Measurements from ENCODE around the gene RAB26. TPM values are rescaled to one million over a fixed set of nuclear protein-coding genes. Genes with fewer than 3 reads are reported as not detected.
"Not testable (repeated sequence)": the region's sequence is repeated elsewhere in the genome, so short reads cannot be mapped to it uniquely, and the experiment has no call there.

The RAB26 gene
- polyA plus RNA-seq, 1 donor: 19.1 TPM

DNA sequence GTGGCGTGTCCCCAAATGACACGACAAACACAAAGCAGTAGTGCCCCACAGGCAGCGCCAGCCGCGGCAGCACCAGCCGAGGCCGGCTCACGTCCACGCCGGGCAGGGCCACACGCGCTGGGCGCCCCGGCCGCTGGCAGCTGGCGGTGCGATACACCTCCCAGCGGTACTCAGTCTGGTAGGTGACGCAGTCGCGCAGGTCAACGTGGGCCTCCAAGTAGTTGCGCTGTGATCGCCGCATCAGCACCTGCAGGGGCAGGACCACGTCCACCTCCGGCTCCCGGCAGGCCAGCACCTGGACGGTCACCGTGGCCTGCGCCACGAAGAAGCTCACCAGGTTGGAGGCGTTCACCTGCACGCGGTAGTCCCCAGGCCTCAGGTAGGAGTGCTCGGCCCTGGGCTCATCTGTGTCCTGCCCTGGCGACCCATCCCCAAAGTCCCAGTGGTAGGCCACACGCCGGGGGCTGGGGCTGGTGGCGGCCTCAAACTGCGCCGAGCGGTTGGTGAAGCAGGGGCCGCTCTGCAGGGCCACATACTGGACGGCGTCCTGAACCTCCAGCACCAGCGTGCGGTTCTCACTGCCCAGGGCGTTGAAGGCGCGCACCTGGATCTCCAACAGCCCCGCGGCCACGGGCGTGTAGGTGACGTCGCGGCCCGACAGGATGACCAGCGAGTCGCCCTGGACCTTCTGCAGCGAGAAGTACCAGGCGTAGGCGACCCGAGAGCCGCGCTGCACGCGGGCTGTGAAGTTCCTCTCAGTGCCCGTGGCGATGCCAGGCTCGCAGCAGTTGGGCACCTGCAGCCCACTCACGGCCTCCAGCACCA lies 39.8 kb upstream of the RAB26 start:
- not testable (repeated sequence) for H3K4me3 ChIP-seq (ENCODE audit: low read length); H3K27me3 ChIP-seq (ENCODE audit: control insufficient read depth, insufficient read depth, low read length); H3K27ac ChIP-seq (ENCODE audit: low read length); H3K4me1 ChIP-seq (ENCODE audit: control insufficient read depth, insufficient read depth, low read length); DNase-seq; H3K9me3 ChIP-seq (ENCODE audit: control insufficient read depth, low read depth, low read length)
- no CpG with 5 or more reads among the region's 73 CpGs for WGBS (ENCODE audit: insufficient coverage, low lambda C conversion rate)
- H3K36me3 ChIP-seq (ENCODE audit: control insufficient read depth, insufficient read depth, low read length): peaks cover 19% of the 10 kb centered on the region

DNA sequence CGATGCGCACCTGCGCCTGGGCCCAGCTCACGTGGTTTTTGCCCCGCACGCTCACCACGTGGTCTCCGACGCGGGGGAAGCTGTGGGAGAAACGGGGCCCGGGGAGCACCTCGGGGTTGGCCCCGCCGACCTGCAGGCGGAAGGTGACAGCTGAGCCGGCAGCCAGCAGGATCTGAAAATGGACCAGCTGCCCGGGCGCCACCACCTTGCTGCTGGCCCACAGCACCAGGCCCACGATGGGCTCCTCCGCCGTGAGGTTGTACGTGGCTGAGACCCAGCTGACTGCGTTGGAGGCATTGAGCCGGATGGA lies 39.2 kb upstream of the RAB26 start:
- H3K4me1 ChIP-seq (ENCODE audit: control insufficient read depth, insufficient read depth, low read length); DNase-seq; H3K27me3 ChIP-seq (ENCODE audit: control insufficient read depth, insufficient read depth, low read length); H3K27ac ChIP-seq (ENCODE audit: low read length); H3K9me3 ChIP-seq (ENCODE audit: control insufficient read depth, low read depth, low read length); H3K4me3 ChIP-seq (ENCODE audit: low read length): not testable (repeated sequence)
- peaks cover 21% of the 10 kb centered on the region for H3K36me3 ChIP-seq (ENCODE audit: control insufficient read depth, insufficient read depth, low read length)
- no CpG with 5 or more reads among the region's 25 CpGs for WGBS (ENCODE audit: insufficient coverage, low lambda C conversion rate)

DNA sequence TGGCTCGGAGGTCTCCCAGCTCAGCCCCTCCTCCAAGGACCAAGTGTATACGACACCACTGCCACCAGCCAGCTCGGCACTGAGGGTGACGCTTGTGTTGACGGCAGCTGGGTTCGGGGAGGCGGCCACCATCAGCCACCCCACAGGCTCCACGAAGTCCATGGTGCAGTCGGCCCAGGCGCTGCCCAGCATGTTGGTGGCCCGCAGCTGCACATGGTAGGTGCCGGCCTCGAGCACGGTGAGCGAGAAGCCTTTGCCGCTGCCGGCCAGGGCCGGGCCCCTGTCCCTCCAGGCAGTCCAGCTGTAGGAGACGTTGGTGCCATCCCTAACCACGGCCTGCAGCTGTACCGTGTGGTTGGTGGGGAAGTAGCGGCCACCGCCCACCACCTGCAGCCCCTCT lies 38.6 kb upstream of the RAB26 start:
- not testable (repeated sequence) for H3K27me3 ChIP-seq (ENCODE audit: control insufficient read depth, insufficient read depth, low read length); H3K9me3 ChIP-seq (ENCODE audit: control insufficient read depth, low read depth, low read length); H3K27ac ChIP-seq (ENCODE audit: low read length); H3K4me3 ChIP-seq (ENCODE audit: low read length); DNase-seq; H3K4me1 ChIP-seq (ENCODE audit: control insufficient read depth, insufficient read depth, low read length)
- WGBS (ENCODE audit: insufficient coverage, low lambda C conversion rate): no CpG with 5 or more reads among the region's 23 CpGs
- peaks cover 23% of the 10 kb centered on the region for H3K36me3 ChIP-seq (ENCODE audit: control insufficient read depth, insufficient read depth, low read length)

- not testable (repeated sequence) for H3K27me3 ChIP-seq (ENCODE audit: control insufficient read depth, insufficient read depth, low read length); H3K4me3 ChIP-seq (ENCODE audit: low read length); H3K9me3 ChIP-seq (ENCODE audit: control insufficient read depth, low read depth, low read length); H3K27ac ChIP-seq (ENCODE audit: low read length); DNase-seq; H3K4me1 ChIP-seq (ENCODE audit: control insufficient read depth, insufficient read depth, low read length)
- peaks cover 22% of the 10 kb centered on the region for H3K36me3 ChIP-seq (ENCODE audit: control insufficient read depth, insufficient read depth, low read length)
- no CpG with 5 or more reads among the region's 43 CpGs for WGBS (ENCODE audit: insufficient coverage, low lambda C conversion rate)
Observed at GRCh38 chr16:2110332-2111008, 38.0 kb upstream of the RAB26 start.

- H3K27me3 ChIP-seq (ENCODE audit: control insufficient read depth, insufficient read depth, low read length); H3K9me3 ChIP-seq (ENCODE audit: control insufficient read depth, low read depth, low read length); H3K4me3 ChIP-seq (ENCODE audit: low read length); H3K4me1 ChIP-seq (ENCODE audit: control insufficient read depth, insufficient read depth, low read length); DNase-seq; H3K27ac ChIP-seq (ENCODE audit: low read length): not testable (repeated sequence)
- WGBS (ENCODE audit: insufficient coverage, low lambda C conversion rate): no CpG with 5 or more reads among the region's 36 CpGs
- peaks cover 20% of the 10 kb centered on the region for H3K36me3 ChIP-seq (ENCODE audit: control insufficient read depth, insufficient read depth, low read length)
Observed at GRCh38 chr16:2111009-2111353, 37.4 kb upstream of the RAB26 start.

DNA sequence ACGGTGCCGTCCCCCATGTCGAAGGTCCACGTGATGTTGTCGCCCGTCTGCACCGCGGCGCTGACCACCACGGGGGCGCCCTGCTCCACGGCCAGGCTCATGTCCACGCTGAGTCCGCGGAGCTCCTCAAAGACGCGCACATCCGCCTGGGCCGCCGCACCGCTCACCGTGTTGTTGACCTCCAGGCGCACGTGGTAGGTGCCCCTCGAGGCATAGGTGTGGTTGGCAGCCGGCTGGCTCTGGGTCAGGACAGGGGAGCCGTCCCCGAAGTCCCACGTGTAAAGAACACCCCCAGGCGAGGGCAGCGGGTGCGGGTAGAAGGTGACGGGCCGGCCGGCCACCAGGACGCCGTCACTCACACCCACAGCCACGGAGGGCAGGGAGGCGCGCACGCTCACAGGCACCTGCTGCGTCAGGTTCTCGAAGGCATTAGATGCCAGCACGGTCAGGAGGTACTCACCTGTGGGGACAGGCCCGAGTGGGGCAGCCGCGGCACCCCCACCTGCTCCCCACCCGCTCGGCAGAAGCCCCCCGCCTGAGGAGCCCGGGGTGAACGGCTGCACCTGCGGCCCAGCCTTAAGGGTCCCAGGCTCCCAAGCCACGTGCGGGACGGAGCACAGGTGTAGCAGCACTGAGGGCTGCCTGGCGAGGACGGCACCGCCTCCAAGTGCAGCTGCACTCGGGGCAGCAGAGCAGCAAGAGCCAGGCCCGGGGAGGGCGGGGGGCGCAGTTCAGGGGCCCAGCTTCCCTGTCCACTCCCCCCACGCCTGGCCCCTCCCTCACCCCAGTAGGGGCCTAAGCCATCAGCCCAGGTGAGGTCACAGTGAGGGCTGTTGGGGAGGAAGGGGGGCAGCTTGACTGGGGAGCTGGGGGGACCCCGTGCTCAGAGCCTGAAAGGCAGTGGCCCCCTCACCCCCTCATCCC lies 36.8 kb upstream of the RAB26 start:
- H3K27me3 ChIP-seq (ENCODE audit: control insufficient read depth, insufficient read depth, low read length); H3K4me1 ChIP-seq (ENCODE audit: control insufficient read depth, insufficient read depth, low read length); DNase-seq; H3K9me3 ChIP-seq (ENCODE audit: control insufficient read depth, low read depth, low read length); H3K4me3 ChIP-seq (ENCODE audit: low read length); H3K27ac ChIP-seq (ENCODE audit: low read length): not testable (repeated sequence)
- no CpG with 5 or more reads among the region's 65 CpGs for WGBS (ENCODE audit: insufficient coverage, low lambda C conversion rate)
- peaks cover 20% of the 10 kb centered on the region for H3K36me3 ChIP-seq (ENCODE audit: control insufficient read depth, insufficient read depth, low read length)

DNA sequence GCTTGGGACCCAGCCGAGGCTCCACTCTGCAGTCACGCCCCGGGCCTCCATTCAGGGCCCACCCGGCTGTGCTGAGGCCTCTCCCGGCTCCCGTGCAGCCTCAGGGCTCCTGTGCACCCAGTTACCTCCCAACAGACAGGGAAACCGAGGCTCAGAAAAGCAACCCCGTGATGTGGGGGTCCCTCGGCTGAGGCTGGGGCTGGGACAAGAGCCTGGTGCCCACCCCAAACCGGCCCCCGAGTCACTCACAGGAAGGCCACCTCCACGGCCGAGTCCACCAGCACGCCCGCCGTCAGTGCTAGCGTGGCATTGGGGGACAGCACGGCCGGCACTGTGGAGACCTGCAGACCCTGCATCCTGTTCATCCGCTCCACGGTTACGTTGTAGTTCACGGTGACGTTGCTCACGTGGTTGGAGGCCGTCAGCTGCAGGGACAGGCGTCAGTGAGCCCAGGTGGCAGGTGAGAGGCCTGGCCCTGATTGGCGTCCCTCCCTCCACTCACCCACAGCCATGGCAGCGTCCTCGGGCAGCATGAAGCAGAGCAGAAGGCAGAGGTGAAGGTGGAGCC lies 35.8 kb upstream of the RAB26 start:
- not testable (repeated sequence) for H3K9me3 ChIP-seq (ENCODE audit: control insufficient read depth, low read depth, low read length); H3K4me1 ChIP-seq (ENCODE audit: control insufficient read depth, insufficient read depth, low read length); DNase-seq; H3K27me3 ChIP-seq (ENCODE audit: control insufficient read depth, insufficient read depth, low read length); H3K4me3 ChIP-seq (ENCODE audit: low read length); H3K27ac ChIP-seq (ENCODE audit: low read length)
- peaks cover 20% of the 10 kb centered on the region for H3K36me3 ChIP-seq (ENCODE audit: control insufficient read depth, insufficient read depth, low read length)
- WGBS (ENCODE audit: insufficient coverage, low lambda C conversion rate): no CpG with 5 or more reads among the region's 30 CpGs

DNA sequence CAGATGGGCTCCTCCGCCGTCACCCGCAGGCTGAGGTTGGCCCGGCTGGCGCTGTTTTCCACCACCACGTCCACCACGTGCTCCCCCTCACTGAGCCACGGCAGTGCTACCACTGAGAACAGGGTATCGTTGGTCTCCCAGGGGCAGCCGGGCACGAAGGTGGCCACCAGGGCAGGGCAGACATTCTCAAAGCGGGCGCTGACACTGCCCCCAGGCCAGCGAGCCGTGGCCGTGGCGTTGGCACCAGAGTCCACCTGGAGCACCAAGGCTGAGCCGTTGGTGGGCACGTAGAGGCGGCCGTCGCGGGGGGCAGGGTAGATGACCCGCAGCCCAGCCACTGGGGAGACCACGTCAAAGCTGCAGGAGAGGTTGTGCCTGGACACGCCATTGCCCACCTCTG lies 34.2 kb upstream of the RAB26 start:
- H3K27me3 ChIP-seq (ENCODE audit: control insufficient read depth, insufficient read depth, low read length); DNase-seq; H3K4me3 ChIP-seq (ENCODE audit: low read length); H3K4me1 ChIP-seq (ENCODE audit: control insufficient read depth, insufficient read depth, low read length); H3K27ac ChIP-seq (ENCODE audit: low read length); H3K9me3 ChIP-seq (ENCODE audit: control insufficient read depth, low read depth, low read length): not testable (repeated sequence)
- WGBS (ENCODE audit: insufficient coverage, low lambda C conversion rate): no CpG with 5 or more reads among the region's 26 CpGs
- H3K36me3 ChIP-seq (ENCODE audit: control insufficient read depth, insufficient read depth, low read length): peaks cover 14% of the 10 kb centered on the region

GRCh38 chr16:2114885-2115590 lies 33.4 kb upstream of the RAB26 start:
- H3K4me1 ChIP-seq (ENCODE audit: control insufficient read depth, insufficient read depth, low read length); H3K4me3 ChIP-seq (ENCODE audit: low read length); H3K27ac ChIP-seq (ENCODE audit: low read length); H3K9me3 ChIP-seq (ENCODE audit: control insufficient read depth, low read depth, low read length); DNase-seq; H3K27me3 ChIP-seq (ENCODE audit: control insufficient read depth, insufficient read depth, low read length): not testable (repeated sequence)
- WGBS (ENCODE audit: insufficient coverage, low lambda C conversion rate): no CpG with 5 or more reads among the region's 34 CpGs
- peaks cover 12% of the 10 kb centered on the region for H3K36me3 ChIP-seq (ENCODE audit: control insufficient read depth, insufficient read depth, low read length)

DNA sequence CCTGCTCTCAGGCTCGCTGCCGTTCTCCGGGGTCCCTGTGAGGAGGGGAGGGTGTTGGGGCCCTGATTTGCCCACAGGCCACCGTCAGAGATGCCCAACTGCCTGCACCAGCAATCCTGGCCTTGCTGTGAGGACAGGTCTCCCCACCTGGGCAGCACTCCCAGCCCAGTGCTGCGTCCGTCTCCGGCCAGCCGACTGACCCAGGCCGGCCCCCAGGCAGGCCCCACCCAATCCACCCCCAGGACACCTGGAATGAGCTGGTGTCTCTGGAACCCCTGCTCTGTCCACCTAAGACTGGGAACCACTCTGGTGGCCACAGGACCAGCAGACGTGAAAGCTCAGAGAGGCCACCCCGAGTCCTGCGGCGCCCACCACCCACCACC lies 32.8 kb upstream of the RAB26 start:
- Histone ChIP-seq H3K27me3 (ENCODE audit: control insufficient read depth, insufficient read depth, low read length) (no peaks in the 10 kb centered on the region), H3K27ac (ENCODE audit: low read length) (no peak overlapping the region), H3K36me3 (ENCODE audit: control insufficient read depth, insufficient read depth, low read length) (peaks cover 12% of the 10 kb centered on the region), H3K4me3 (ENCODE audit: low read length) (no peak overlapping the region), H3K4me1 (ENCODE audit: control insufficient read depth, insufficient read depth, low read length) (no peaks in the 10 kb centered on the region), H3K9me3 (ENCODE audit: control insufficient read depth, low read depth, low read length) (no peaks in the 10 kb centered on the region)
- no CpG with 5 or more reads among the region's 13 CpGs for WGBS (ENCODE audit: insufficient coverage, low lambda C conversion rate)
- DNase-seq: no peak

Data from large intestine (tissue), 3 donors.